Measurements from ENCODE around the gene ZNF644.
"Not testable (repeated sequence)": the region's sequence is repeated elsewhere in the genome, so short reads cannot be mapped to it uniquely, and the experiment has no call there.

The ZNF644 gene

GRCh38 chr1:90977522-90977921 lies 44.3 kb downstream of the ZNF644 start:
- DNase-seq, result no peak

- DNase-seq, result no peak
Measured at GRCh38 chr1:90973897-90974798, 47.7 kb downstream of the ZNF644 start.

GRCh38 chr1:90970208-90970607 lies 51.6 kb downstream of the ZNF644 start:
- no peak for DNase-seq

GRCh38 chr1:90969241-90969640 lies 52.6 kb downstream of the ZNF644 start:
- no peak for DNase-seq

GRCh38 chr1:90964444-90965035 lies 57.3 kb downstream of the ZNF644 start:
- peak; percentile 12 for DNase-seq

- DNase-seq, result no peak
Measured at GRCh38 chr1:90963651-90964050, 58.2 kb downstream of the ZNF644 start.

GRCh38 chr1:90963236-90963635 lies 58.6 kb downstream of the ZNF644 start:
- DNase-seq, result no peak

- no peak for DNase-seq
Measured at GRCh38 chr1:90959352-90960206, 62.3 kb downstream of the ZNF644 start.

GRCh38 chr1:90957497-90957896 lies 64.3 kb downstream of the ZNF644 start:
- no peak for DNase-seq

GRCh38 chr1:90955769-90956168 lies 66.1 kb downstream of the ZNF644 start:
- DNase-seq, result no peak

GRCh38 chr1:90952906-90953305 lies 68.9 kb downstream of the ZNF644 start:
- DNase-seq, result no peak

- no peak for DNase-seq
Measured at GRCh38 chr1:90951009-90951408, 70.8 kb downstream of the ZNF644 start.

GRCh38 chr1:90948301-90948700 lies 73.5 kb downstream of the ZNF644 start:
- DNase-seq, result no peak

GRCh38 chr1:90946630-90947029 lies 75.2 kb downstream of the ZNF644 start:
- no peak for DNase-seq

- no peak for DNase-seq
Measured at GRCh38 chr1:90945287-90945686, 76.5 kb downstream of the ZNF644 start.

- DNase-seq, result no peak
Measured at GRCh38 chr1:90943966-90944365, 77.9 kb downstream of the ZNF644 start.

GRCh38 chr1:90940746-90941145 lies 81.1 kb downstream of the ZNF644 start:
- no peak for DNase-seq

- no peak for DNase-seq
Measured at GRCh38 chr1:90936731-90937130, 85.1 kb downstream of the ZNF644 start.

GRCh38 chr1:90936061-90936460 lies 85.8 kb downstream of the ZNF644 start:
- no peak for DNase-seq

- not testable (repeated sequence) for DNase-seq
Measured at GRCh38 chr1:90928231-90928630, 93.6 kb downstream of the ZNF644 start.

- not testable (repeated sequence) for DNase-seq
Measured at GRCh38 chr1:90927674-90928073, 94.2 kb downstream of the ZNF644 start.

- no peak for DNase-seq
Measured at GRCh38 chr1:90926971-90927370, 94.9 kb downstream of the ZNF644 start.

All from NCI-H2171 treated with DMSO at 0.1 percent for 48 hours (cell line).